ENCODE data around the gene RASGEF1C. TPM values are rescaled to one million over a fixed set of nuclear protein-coding genes. Genes with fewer than 3 reads are reported as not detected.
"Not testable (repeated sequence)": the region's sequence is repeated elsewhere in the genome, so short reads cannot be mapped to it uniquely, and the experiment has no call there.

RASGEF1C gene
- total RNA-seq, 1 experiment from 2014 or later: 0.40 TPM

DNA sequence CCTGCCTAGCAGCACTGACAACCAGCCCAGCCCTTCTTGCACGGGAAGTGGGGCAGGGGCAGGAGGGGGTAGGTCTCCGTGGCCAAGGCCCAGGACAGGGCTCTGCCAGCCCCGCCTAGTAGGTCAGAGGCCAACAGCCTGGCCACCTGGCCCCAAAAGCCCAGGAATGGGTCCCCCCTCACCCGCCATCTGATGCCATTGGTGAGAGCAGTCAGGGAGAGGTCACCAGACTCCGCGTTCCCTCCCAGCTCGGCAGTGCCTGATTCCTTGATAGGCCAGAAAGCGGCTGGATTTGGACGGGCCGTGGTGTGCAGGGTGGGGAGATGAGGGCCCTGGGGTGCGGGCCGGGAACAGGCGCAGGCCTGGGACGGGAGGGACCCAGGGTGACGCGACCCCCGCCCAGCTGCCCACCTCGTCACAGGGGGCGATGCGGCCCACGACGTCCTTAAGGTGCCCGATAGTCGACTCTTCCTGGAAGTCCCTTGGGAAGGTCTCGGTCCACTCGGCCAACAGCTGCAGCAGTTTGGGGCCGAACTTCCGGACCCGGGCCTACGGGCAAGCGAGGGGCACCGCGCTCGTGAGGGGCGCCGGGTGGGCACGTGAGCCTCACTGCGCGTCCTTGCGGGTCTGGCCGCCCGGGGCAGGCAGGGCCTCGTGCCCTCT is 72.9 kb downstream of the RASGEF1C start:
- no peak for DNase-seq (ENCODE audit: low read depth)

DNA sequence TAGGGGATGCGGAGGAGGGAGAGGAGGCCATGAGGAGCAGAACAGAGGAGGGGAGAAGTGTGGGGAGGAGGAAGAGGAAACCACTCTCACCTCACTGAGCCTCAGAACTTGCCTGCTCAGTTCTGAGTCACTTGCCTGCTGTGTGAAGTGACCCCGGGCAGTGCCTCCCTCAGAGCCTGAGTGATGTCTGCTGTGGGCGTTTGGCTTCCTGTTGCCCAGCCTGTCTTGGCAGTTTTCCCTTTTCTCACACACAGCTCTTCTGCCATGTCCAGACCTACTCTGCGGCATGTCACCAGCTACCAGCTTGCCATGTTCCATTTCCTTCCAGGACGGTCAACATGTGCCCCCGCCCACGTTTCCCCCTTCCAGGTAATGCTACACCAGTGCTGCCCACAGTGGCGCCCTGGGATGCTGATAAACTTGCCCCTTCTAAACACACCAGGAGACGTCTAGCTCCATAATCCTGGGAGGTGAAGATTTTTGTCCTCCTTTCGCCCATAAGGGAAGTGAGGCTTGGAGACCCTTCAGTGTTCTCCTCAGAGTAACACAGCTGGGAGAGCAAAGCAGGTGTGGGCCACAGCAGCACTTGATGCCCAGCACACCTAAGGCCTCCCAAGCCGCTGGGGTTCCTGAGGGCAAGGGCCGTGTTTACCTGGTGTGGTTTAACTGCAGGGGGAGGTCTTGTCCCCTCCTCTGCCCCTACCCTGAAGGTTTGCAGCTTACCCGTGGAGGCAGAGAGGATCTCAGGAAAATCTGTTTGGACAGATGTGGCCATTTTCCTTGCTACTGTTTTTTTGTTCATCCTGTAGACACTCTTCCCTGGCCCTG is 73.7 kb downstream of the RASGEF1C start:
- peak; percentile 97 for DNase-seq (ENCODE audit: low read depth)

DNA sequence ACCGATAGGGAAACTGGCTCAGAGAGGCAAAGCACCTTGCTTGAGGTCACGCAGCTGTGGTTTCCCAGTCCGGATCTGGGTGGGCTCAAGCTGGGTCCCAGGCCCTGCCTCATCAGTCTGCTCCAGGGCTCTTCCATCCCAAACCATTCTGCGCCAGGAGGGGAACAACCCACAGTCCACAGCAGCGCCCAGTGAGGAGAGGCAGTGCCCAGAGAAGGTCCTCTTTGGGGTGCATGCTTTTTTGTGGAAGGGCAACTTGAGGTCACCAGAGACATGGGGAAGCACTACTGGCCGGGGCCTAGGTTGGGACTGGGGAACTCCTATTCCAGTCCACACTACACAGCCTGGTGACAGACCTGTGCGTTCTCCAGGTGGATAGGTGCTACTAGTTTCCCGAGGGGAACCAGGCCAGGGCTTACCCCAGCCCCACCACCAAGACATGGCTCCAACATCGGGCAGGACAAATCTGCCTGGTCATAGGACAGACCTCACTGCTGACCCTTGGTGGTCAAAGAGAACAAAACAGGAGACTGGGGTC is 75.0 kb downstream of the RASGEF1C start:
- DNase-seq (ENCODE audit: low read depth): no peak

DNA sequence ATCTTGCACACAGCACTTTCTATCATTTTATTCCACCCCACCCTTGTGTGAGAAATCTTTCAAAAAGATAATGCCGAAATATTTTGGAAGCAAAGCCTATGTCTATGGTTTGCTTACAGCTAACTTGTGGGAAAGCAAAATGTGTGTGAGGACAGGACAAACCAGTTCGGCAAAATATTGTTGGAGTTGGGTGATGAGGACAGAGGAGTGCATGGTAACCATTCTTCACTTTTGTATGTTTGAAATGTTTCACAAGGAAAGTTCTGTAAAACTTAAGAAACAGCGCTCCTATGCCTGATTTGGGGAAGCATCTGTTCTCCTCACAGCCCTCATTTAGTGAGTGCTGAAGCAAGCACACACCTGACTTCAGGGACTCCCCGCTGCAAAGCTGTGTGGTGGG is 75.5 kb downstream of the RASGEF1C start:
- DNase-seq (ENCODE audit: low read depth): no peak

DNA sequence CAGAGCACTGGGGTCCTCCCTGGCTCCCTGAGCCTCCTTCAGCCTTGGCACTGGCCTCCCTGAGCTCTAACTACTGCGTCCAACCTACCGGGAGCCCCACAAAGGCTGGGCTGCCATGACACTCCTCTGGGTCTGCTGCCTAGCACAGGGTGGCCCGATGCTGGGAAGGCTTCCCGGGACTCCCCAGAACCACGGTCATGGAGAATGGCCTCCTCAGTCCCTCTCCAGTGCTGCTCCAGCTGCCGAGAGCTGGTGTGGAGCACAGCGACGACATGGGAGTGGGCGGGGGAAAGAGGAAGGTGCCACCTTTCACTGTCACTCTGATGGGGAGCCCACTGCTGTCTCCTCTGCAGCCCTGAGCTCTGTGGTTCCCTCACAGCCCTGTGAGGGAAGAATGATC is 76.0 kb downstream of the RASGEF1C start:
- no peak for DNase-seq (ENCODE audit: low read depth)

DNA sequence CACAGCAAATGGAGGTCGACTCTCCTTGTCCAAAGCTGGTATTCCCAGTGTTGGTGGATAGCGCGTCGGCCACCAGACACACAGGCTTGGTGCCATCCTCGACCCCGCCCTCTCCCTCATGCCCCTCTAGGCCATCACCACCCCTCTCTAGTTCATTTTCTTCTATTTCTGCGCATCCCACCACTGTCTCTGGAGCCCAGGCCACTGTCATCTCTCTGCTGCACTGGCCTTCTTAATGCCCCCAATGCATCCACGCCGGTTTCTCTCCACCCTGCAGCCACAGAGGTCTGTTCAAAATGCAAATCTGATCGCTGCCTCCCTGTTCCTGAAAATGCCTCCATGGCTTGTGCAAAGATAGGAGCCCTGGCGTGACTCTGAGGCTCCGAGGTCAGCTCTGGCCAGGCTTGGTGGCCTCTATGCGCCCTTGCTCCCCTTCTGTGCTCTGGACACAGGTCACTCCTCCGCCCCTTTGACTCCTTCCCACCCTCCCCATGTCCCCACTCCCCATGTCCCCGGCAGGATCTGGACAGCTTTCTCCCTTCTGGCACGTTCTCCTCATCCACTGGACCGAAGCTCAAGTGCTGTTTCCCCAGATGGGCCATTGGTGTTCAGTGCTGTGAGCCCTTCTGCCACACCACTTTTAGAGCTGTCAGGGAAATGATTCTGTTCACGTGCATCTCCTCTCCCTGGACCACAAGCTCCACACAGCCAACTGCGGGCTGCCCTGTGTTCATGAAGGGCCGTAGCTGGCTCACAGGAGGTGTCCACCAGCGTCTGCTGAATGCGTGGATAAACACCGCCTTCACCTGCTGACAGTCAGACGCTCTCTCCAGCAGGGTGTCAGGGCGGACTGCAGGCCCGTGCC is 77.9 kb downstream of the RASGEF1C start:
- DNase-seq (ENCODE audit: low read depth): no peak

DNA sequence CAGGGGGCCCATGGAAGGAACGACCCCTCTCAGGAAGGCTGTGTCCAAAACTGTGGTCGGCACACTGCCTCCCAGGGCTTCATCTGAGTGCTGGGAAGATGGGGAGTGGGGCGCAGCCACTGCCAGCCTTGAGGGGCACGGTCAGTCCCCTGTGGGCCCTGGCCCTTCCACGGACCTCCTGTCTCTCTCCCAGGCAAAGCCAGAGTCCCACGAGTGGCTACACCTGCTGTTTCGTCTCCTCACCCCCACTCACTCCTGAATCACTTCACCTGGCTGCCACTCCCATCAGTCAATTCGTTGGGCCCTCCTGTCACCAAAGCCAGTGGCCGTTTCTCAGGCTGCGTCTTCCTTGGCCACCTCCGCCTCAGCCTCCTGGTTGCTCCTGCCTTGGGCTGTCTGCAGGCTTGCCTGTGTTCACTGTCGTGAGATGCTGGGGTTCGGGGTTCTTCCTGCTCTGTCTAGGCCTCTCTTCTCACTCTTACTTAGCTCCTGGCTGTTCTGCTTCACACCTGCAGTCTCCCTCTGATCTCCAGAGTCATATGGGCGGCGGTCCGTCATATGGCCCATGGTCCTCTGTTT is 78.6 kb downstream of the RASGEF1C start:
- no peak for DNase-seq (ENCODE audit: low read depth)

DNA sequence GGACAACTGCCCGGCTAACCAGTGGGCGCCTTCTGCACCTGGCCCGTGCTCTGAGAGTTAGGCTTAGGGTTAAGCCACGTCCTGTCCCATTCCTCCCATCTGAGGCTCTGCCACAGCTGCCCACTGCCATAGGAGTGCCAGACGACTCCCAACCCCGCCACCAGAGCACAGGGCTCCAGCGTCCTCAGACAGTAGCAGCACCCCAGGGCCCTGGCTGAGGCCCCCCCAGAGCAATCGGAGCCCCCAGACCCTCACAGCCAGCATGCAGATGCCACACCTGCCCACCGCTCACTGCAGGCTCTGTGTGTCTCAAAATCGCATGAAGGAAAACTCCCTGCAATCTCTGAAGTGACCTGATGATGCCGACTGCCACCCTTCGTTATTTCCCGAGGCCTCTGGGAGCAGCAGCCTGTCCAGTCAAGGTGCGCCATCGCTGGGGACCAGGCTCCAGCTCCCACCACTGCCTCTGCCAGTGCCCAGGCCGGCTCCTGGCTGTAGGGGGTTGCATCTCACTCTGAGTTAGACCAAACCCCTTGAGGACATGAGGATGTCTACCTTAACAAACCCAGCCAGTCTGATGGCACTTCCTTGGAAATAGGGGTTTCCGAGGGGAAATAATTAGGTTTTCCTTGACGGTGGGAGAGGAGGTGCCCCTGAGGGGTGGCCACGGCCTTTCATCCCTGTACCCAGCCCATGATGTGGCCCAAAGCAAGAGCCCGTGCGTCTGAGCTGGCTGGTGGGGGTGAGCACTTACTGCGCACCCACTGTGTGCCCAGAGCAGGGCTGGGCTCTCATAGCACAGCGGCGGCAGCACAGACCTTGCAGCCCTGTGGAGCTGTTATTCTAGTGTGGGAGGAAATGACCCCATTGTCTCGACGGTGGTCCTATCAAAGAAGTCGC is 79.5 kb downstream of the RASGEF1C start:
- DNase-seq (ENCODE audit: low read depth): no peak

DNA sequence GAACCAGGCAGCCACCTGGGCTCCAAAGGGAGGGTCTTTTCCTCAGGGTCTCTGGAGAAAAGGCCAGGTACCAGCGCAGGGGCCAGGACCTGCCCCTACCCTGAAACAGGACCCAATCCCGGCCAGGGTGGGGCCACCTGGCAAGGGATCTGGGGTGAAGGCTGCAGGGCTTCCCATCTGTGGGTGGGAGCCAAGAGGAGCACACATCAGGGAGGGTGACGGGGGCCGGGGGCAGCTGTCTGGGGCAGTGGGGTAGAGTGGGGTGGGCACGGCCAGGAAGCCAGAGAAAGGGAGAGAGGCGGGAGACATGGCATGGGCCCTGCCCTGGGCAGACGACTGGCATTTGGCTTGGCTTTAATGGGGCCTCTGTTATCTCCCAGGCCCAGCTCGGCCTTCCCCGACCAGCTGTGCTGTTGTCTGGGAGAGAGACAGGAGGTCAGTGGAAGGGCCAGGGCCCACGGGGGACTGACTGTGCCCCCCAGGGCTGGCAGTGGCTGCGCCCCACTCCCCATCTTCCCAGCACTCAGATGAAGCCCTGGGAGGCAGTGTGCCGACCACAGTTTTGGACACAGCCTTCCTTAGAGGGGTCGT is 80.2 kb downstream of the RASGEF1C start:
- DNase-seq (ENCODE audit: low read depth): no peak

DNA sequence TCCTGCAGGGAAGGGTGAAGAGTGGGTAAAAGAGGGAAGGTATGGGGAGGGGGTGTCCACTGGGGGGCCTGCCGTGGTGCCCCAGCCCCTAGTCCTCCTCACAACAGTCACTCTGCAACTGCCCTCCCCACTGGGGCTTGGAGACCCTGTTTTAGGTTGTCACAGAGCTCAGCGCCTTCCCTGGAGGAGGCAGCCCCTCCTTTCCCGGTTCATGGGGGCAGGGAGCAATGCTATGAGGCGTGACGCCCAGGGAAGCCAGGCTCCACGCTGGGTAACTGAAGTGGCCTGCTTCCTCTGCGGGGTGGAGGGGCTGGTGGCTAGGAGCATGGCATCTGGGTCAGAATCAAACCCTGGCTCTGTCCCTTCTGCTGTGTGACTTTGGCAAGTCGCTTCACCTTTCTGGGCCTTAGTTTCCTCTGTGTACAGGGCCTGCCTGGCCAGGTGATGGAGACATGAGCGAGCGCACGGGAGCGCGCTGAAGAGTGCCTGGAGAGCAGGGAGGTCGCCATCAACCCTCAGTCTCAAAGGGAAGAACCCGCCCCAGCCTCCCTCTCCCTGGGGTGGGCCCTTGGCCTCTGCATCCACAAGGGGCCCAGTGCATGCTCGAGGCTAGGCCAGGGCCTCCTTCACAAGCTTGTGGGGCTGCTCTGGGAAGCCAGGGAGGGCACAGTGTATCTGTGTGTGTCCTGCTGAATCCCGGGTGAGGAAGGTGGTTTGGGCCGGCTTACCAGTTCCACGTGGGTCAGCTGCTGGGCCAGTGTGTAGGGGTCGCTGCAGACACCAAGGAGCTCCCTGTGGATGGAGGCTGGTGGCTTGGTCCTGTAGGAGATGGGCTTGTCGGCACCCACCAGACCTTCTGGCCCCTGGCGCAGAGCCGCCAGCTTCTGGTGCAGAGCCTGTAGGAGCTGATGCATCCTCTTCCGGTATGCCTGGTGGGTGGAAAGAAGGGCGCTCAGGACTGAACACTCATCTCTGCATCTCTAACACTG is 81.0 kb downstream of the RASGEF1C start:
- DNase-seq (ENCODE audit: low read depth): peak; percentile 6

DNA sequence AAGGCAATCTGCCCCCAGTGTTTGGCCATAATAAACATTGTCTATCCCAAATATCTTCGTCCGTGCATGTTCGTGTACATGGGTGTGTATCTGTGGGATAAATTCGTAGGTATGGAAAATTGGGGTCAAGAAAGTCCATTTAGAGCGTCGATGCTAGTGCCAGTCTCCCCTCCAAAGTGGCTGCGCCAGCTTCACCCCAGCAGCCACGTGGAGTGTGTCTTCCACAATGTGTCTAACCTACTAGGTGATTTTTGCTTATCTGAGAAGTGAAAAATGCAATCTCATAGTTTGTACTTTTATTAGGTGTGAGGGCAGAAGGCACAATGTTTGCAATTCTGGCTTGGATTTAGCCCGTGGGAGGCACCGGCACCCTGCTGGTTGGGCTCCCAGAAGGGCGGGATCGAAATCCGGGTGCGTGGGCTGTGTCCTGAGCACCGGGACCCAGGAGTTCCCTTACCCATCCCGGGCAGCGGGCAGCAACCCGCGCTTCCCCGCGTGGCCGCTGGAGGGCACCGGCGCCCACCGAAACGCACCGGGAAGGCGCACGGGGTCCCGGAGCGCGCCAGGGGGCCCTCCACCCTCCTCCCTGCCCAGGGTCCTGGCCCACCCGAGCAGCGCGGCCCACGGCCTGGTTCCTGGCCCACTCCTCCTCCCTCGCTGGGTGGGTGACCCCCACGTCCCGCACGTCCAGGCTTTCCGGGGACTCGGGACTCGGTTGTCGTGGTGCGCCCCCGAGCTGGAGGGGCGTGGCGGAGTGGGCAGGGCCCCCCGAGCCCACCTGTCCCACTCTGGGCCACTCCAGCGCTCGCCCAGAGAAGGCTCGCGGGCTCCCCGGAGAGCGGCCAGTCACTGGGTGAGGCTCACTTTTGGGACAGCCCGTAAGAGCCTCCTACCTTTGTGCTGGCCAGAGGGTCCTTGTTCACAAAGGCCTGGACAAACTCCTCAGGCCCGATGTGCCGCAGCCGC is 82.0 kb downstream of the RASGEF1C start:
- DNase-seq (ENCODE audit: low read depth): peak; percentile 46

DNA sequence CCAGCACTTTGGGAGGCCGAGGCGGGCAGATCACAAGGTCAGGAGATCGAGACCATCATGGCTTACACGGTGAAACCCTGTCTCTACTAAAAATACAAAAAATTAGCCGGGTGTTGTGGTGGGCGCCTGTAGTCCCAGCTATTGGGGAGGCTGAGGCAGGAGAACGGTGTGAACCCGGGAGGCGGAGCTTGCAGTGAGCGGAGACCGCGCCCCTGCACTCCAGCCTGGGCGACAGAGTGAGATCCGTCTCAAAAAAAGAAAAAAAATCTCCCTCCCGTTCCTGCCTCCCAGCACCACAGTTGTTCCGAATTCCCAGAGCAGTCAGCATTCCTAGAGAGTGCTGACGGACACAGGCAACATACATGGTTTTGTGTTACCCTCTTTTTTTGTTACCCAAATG is 82.9 kb downstream of the RASGEF1C start:
- DNase-seq (ENCODE audit: low read depth): not testable (repeated sequence)

DNA sequence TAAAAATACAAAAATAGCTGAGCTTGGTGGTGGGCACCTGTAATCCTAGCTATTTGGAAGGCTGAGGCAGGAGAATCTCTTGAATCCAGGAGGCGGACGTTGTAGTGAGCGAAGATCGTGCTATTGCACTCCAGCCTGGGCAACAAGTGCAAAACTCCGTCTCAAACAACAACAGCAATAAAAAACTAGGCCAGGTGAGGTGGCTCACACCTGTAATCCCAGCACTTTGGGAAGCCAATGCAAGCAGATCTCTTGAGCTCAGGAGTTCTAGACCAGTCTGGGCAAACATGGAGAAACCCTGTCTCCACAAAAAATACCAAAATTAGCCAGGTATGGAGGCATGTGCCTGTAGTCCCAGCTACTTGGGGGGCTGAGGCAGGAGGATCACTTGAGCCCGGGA is 84.3 kb downstream of the RASGEF1C start:
- not testable (repeated sequence) for DNase-seq (ENCODE audit: low read depth)

DNA sequence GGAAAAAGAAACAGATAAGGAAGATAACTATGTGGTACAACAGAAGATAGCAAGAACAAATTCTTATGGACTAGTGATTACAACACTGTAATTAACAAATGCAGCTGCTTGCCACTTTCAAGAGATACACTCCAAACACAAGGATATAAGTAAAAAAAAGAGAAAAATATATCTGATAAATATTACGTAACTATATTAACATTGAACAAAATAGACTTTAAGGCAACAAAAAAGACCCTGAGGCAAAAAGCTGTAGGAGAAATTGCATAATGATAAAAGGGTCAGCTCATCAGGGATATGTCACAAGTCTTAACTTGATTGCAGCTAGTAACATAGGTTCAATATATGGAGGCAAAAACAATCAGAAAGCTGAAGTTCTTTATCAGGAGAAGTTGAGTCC is 86.1 kb downstream of the RASGEF1C start:
- DNase-seq (ENCODE audit: low read depth): no peak

DNA sequence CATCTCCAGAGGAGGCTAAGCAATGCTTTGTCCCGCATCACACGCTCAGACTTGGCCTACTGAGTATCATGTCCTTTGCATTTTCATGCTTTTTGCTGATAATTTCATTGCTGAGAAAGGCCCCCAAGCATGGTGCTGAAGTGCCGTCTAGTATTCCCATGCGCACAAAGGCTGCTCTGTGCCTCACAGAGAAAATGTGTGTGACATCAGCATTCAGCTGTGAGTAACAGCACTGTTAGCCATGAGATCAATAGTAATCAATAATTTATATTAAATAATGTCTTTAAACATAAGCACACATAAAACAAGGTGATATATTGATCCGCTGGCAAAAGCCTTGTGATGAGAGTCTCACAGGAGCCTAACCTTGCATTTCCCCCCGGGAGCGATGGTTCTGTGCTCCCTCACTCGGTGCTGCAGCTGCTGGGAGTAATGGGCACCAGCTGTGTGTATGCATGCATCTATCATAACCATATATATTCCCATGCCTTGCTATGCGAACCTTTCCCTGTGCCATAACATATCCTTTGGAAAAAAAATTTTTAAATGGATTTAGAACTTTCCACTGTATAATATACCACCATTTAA is 87.1 kb downstream of the RASGEF1C start:
- DNase-seq (ENCODE audit: low read depth): no peak

DNA sequence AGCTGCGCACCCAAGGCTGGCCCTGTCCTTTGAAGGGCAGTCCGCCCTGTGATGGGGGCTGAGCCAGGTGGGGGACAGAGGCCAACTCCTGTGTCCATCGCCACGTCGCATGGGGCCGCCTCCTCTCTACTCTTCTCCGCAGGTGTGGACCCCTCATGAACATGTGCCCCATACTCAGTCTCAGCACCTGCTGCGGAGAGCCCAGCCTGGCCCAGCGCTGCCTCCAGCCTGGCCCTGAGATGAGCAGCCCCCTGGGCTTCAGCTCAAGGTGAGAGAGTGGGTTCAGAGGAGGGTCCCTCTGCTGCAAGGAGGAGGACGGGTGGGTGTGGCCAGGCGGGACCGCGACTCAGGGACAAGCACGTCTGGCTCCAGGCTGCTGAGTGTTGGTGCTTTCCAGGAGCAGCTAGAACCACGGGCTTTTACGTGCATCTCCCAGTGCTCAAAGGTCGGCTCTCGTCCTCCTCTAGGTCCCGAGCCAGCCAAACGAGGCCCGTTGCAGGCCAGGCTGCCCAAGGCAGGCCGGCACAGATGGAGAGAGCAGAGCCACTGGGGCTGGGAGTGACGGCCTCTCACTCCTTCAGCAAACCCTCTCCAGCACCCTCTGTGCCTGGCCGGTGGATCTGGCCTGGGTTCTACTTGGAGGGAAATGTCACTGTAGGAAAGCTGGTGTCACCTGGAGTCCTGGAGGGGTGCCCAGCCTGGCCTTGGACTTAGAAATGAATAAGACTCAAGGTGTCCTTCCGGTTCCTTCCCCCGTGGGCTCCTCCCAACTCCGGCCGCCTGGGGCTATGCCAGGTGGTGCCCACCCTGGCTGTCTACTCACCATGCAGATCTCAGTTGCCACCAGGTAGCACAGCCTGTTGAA is 88.5 kb downstream of the RASGEF1C start:
- peak; percentile 7 for DNase-seq (ENCODE audit: low read depth)

DNA sequence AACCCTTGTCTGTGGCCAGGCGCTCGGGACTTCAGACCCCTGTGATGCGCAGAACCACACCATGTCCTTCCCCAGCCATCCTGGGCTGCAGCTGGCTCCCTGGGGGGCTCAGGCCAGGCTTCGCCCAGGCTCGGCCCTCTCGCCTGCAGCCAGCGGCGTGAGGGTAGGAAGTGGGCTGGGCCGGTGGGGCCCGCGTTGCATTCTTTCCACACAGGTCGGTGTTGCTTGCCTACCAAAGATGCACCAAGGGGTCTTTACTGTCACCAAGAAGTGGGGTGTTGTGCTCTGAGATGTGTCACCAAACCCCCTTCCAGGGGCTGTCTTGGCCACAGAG is 89.1 kb downstream of the RASGEF1C start:
- DNase-seq (ENCODE audit: low read depth): no peak

All from Daoy (cell line).